HCT116 (cell line): Measurements from ENCODE around the gene RASGEF1C. TPM values are rescaled to one million over a fixed set of nuclear protein-coding genes. Genes with fewer than 3 reads are reported as not detected.

Experiments used
- ATAC-seq: fragments of 200-7000 bp; cut with Tn5 transposase; 2 replicates; pipeline ENCODE4 v1.9.1; 2020; ENCODE audit warnings: mild to moderate bottlenecking, moderate library complexity
- BruUV-seq: library from RNA; stranded (reverse); fragments of 400-500 nt; replicated peaks from 2 replicates; lab custom pipeline; 2021; lab: Mats Ljungman, UMichigan
- CTCF ChIA-PET: fragments of 300-600 bp; sonication (Branson Sonifier 250); formaldehyde crosslinking; loops from one replicate; lab custom pipeline; 2021; ENCODE audit warnings: antibody characterized with exemption; lab: Charles Lee
- POLR2A ChIA-PET: fragments of 300-600, 350-600 bp; sonication (Branson Sonifier 250); formaldehyde crosslinking; loops from one replicate; lab custom pipeline; 2021; ENCODE audit warnings: antibody characterized with exemption; lab: Charles Lee
- RAD21 ChIA-PET, 2 experiments: fragments of 300-600 bp; sonication (Branson Sonifier 250); formaldehyde crosslinking; loops; one replicate each; lab custom pipeline; 2023; ENCODE audit warnings: low total read pairs in 2 of 2; ENCODE audit not compliant: uncharacterized antibody in 2 of 2, unreplicated experiment in 2 of 2, low non-redundant PET in 1 of 2; lab: Charles Lee
- DNase-seq: peaks from one replicate; pipeline ENCODE4 v3.0.0-alpha.2; 2010; ENCODE audit warnings: low read depth, low spot score
- H2AFZ ChIP-seq: fragments of 200-600 bp; shearing (Covaris generic), sonication (generic); 2 replicates; pipeline ENCODE4 v1.6.1; 2017; ENCODE audit warnings: low read depth, mixed run types, mixed read lengths, antibody characterized with exemption, low read length; ENCODE audit not compliant: poor library complexity, severe bottlenecking
- H3K27ac ChIP-seq: 2 replicates; pipeline ENCODE4 v1.5.1; 2012; ENCODE audit warnings: low read depth, low read length
- H3K27me3 ChIP-seq: fragments of 200-600 bp; sonication (generic); 2 replicates; pipeline ENCODE4 v1.6.1; 2016; ENCODE audit warnings: mixed run types, low read length, mixed read lengths; ENCODE audit not compliant: insufficient read depth
- H3K36me3 ChIP-seq, 2 experiments: fragments of 200-500 bp in 1 of 2; fragments of 200-600 bp in 1 of 2; sonication (Bioruptor generic) in 1 of 2; sonication (generic) in 1 of 2; 2 replicates each; pipeline versions ENCODE4 v1.5.1 to v1.6.1; 2014 to 2016; ENCODE audit warnings: low read length in 2 of 2, inconsistent platforms in 1 of 2, mixed read lengths in 1 of 2, mixed run types in 1 of 2; ENCODE audit not compliant: insufficient read depth in 2 of 2, control insufficient read depth in 1 of 2
- H3K4me1 ChIP-seq, 2 experiments: fragments of 200-600 bp in 1 of 2; sonication (generic) in 1 of 2; 2 replicates each; pipeline versions ENCODE4 v1.5.1 to v1.6.1; 2012 to 2017; ENCODE audit warnings: low read length in 2 of 2, inconsistent platforms in 1 of 2, mild to moderate bottlenecking in 1 of 2, mixed read lengths in 1 of 2, mixed run types in 1 of 2, moderate library complexity in 1 of 2; ENCODE audit not compliant: insufficient read depth in 2 of 2, control insufficient read depth in 1 of 2
- H3K4me2 ChIP-seq: fragments of 200-600 bp; sonication (generic); 2 replicates; pipeline ENCODE4 v1.6.1; 2017; ENCODE audit warnings: mixed run types, low read length, mixed read lengths
- H3K4me3 ChIP-seq, 2 experiments: fragments of 200-600 bp in 1 of 2; sonication (generic) in 1 of 2; replicated peaks in 1 of 2; 2 replicates each; pipeline ENCODE4 v1.5.1; 2011 to 2016; ENCODE audit warnings: low read length in 2 of 2, control low read depth in 1 of 2, low read depth in 1 of 2, mild to moderate bottlenecking in 1 of 2, mixed read lengths in 1 of 2, mixed run types in 1 of 2
- H3K79me2 ChIP-seq: fragments of 200-600 bp; sonication (generic); 2 replicates; pipeline ENCODE4 v1.6.1; 2017; ENCODE audit warnings: mild to moderate bottlenecking, mixed run types, low read length, moderate library complexity, mixed read lengths; ENCODE audit not compliant: insufficient read depth
- H3K9ac ChIP-seq: fragments of 200-600 bp; sonication (generic); 2 replicates; pipeline ENCODE4 v1.6.1; 2016; ENCODE audit warnings: low read length, mixed read lengths
- H3K9me2 ChIP-seq: fragments of 200-600 bp; sonication (generic), shearing (Covaris generic); 2 replicates; pipeline ENCODE4 v1.6.1; 2017; ENCODE audit warnings: mixed run types, mild to moderate bottlenecking, moderate library complexity; ENCODE audit not compliant: insufficient read depth
- H3K9me3 ChIP-seq, 2 experiments: fragments of 200-500 bp in 1 of 2; fragments of 200-600 bp in 1 of 2; sonication (Bioruptor generic) in 1 of 2; sonication (generic) in 1 of 2; 2 replicates each; pipeline ENCODE4 v1.6.1; 2014 to 2017; ENCODE audit warnings: low read length in 2 of 2, mixed read lengths in 2 of 2, inconsistent platforms in 1 of 2, low read depth in 1 of 2, mild to moderate bottlenecking in 1 of 2, mixed run types in 1 of 2, moderate library complexity in 1 of 2; ENCODE audit not compliant: control insufficient read depth in 1 of 2, insufficient read depth in 1 of 2
- H4K20me1 ChIP-seq: fragments of 200-600 bp; sonication (generic), shearing (Covaris generic); 2 replicates; pipeline ENCODE4 v1.6.1; 2017; ENCODE audit warnings: mixed run types, mild to moderate bottlenecking, moderate library complexity; ENCODE audit not compliant: insufficient read depth
- EZH2 ChIP-seq: fragments of 200-600 bp; sonication (generic); IDR thresholded peaks from 2 replicates; pipeline ENCODE4 v1.6.1; 2017; ENCODE audit warnings: antibody characterized with exemption, mixed run types
- EZH2phosphoT487 ChIP-seq: fragments of 200-600 bp; IDR thresholded peaks from 2 replicates; pipeline ENCODE4 v1.6.1; 2018; ENCODE audit warnings: antibody characterized with exemption, borderline replicate concordance
- FOSL1 ChIP-seq: IDR thresholded peaks from 2 replicates; pipeline ENCODE4 v1.6.1; 2012; ENCODE audit warnings: low read depth
- MAX ChIP-seq: IDR thresholded peaks from 2 replicates; pipeline ENCODE4 v1.6.1; 2012
- POLR2A ChIP-seq: IDR thresholded peaks from 2 replicates; pipeline ENCODE4 v1.7.0; 2011; ENCODE audit warnings: borderline replicate concordance; ENCODE audit not compliant: insufficient read depth, insufficient read length; ENCODE audit errors: extremely low read depth
- RAD21 ChIP-seq: IDR thresholded peaks from 2 replicates; pipeline ENCODE4 v1.6.1; 2012; ENCODE audit warnings: low read depth, mild to moderate bottlenecking
- REST ChIP-seq: IDR thresholded peaks from 2 replicates; pipeline ENCODE4 v1.6.1; 2012; ENCODE audit warnings: low read depth
- TCF7L2 ChIP-seq: IDR thresholded peaks from 2 replicates; pipeline ENCODE4 v1.7.0; 2011; ENCODE audit warnings: borderline replicate concordance, inconsistent platforms; ENCODE audit not compliant: insufficient read depth, insufficient read length; ENCODE audit errors: extremely low read depth
- ZFX ChIP-seq: fragments of 450-650 bp; IDR thresholded peaks from 2 replicates; pipeline ENCODE4 v1.6.1; 2017
- intact Hi-C: fragments of 100-400 bp; cut with micrococcal nuclease; formaldehyde crosslinking; loops from 2 replicates; pipeline ENCODE4 v1.10.0; 2022
- total RNA-seq: library from RNA; stranded (reverse); gene quantifications from one replicate; pipeline ENCODE4 v1.2.1, GENCODE V29; 2021; ENCODE audit not compliant: unreplicated experiment

Gene RASGEF1C
- total RNA-seq, 1 experiment from 2014 or later, result 1.2 TPM

- TF ChIP-seq REST, result no peak
- no peak for TF ChIP-seq FOSL1
- TF ChIP-seq EZH2, result no peak
Measured at GRCh38 chr5:180078348-180078747, 130.7 kb downstream of the RASGEF1C start (continued).

GRCh38 chr5:180077594-180078284 lies 131.3 kb downstream of the RASGEF1C start:
- Histone ChIP-seq H3K4me3 (no peak overlapping the region), H4K20me1 (no peaks in the 10 kb centered on the region), H3K9me3 (peaks cover 0 to under 1% of the 10 kb centered on the region in 2 experiments; a peak in 1 of 4 replicates)
- RAD21 ChIA-PET, result no interaction called here
- TF ChIP-seq EZH2phosphoT487, result no peak
- TF ChIP-seq REST, result no peak
- no peak for TF ChIP-seq RAD21
- no peak for TF ChIP-seq TCF7L2
- no peak for TF ChIP-seq MAX
- no peak for TF ChIP-seq POLR2A
- no peak for TF ChIP-seq EZH2
- no peak for TF ChIP-seq ZFX
- TF ChIP-seq, all 23 proteins: peak for 0
- no peaks in the 10 kb centered on the region for H3K27me3 ChIP-seq
- no peak overlapping the region for H2AFZ ChIP-seq
- no peaks in the 10 kb centered on the region for H3K79me2 ChIP-seq
- ATAC-seq (no peak), DNase-seq (no peak)
- intact Hi-C loops, result no loop called here
- H3K4me1 ChIP-seq, result no peaks in the 10 kb centered on the region
- ChIA-PET POLR2A (no interaction called here), CTCF (no interaction called here)
- no peak overlapping the region for H3K27ac ChIP-seq
- BruUV-seq, result no TSS peak
- no peak overlapping the region for H3K9ac ChIP-seq
- no peaks in the 10 kb centered on the region for H3K9me2 ChIP-seq
- H3K36me3 ChIP-seq, result no peaks in the 10 kb centered on the region
- H3K4me2 ChIP-seq, result no peak overlapping the region
